Activated T-helper 2 cell treated with anti-CD3 and anti-CD28 coated beads, Interferon-gamma antibody, Interleukin-2, Interleukin-4, amounts not matched to agents 10 μg/mL and 5 μg/mL and 100 μg/mL, durations not matched to agents 14 hours and 24 hours and 36 hours (primary cell): ENCODE results near the gene VTA1. TPM values are rescaled to one million over a fixed set of nuclear protein-coding genes. Genes with fewer than 3 reads are reported as not detected.
"Not testable (repeated sequence)": the region's sequence is repeated elsewhere in the genome, so short reads cannot be mapped to it uniquely, and the experiment has no call there.

Experiments
- DNase-seq: peaks from one replicate; pipeline ENCODE4 v3.0.0; 2021; ENCODE audit warnings: low spot score
- H3K27ac Mint-ChIP-seq: one replicate; pipeline ENCODE4 v1.8.0; 2021; ENCODE audit warnings: mixed read lengths
- H3K27me3 Mint-ChIP-seq: one replicate; pipeline ENCODE4 v1.8.0; 2021; ENCODE audit warnings: low read depth, mixed read lengths
- H3K36me3 Mint-ChIP-seq: one replicate; pipeline ENCODE4 v1.8.0; 2021; ENCODE audit warnings: low read depth, mixed read lengths
- H3K4me1 Mint-ChIP-seq: one replicate; pipeline ENCODE4 v1.8.0; 2021; ENCODE audit warnings: low read depth, mixed read lengths
- H3K4me3 Mint-ChIP-seq: one replicate; pipeline ENCODE4 v1.8.0; 2021; ENCODE audit warnings: low read depth, mild to moderate bottlenecking, moderate library complexity, mixed read lengths
- H3K9me3 Mint-ChIP-seq: one replicate; pipeline ENCODE4 v1.8.0; 2021; ENCODE audit warnings: mixed read lengths
- intact Hi-C: fragments of 100-400 bp; cut with micrococcal nuclease; formaldehyde crosslinking; loops from one replicate; pipeline ENCODE4 v1.15.1; 2023
- total RNA-seq: library from RNA; stranded (reverse); gene quantifications from 2 replicates; pipeline ENCODE4 v1.2.3, GENCODE V29; 2022

The VTA1 gene
- total RNA-seq, 1 donor from 2014 or later, result 49.5 TPM

DNA sequence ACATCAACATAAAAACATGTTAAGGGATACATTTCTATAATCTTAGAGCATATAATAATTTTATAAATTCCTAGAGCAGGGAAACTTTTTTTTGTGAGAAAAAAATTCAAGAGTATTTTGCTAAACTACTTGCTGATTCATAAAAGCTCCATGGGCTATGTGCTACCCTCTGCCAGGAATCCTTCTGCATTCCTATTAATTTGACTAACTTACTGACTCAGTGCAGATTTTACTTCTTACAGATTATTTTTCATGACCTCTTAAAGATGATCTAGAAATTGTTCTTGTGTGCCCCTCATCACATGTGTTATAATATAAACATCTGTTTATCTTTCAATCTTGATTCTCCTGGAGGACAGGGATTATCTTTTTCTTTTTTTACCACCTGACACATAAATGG lies 5.7 kb downstream of the VTA1 start:
- no peak overlapping the region for H3K4me3 Mint-ChIP-seq
- H3K36me3 Mint-ChIP-seq, result peaks cover 29% of the 10 kb centered on the region
- intact Hi-C loops, result no loop called here
- peaks cover 32% of the 10 kb centered on the region for H3K4me1 Mint-ChIP-seq
- H3K9me3 Mint-ChIP-seq, result no peaks in the 10 kb centered on the region
- H3K27ac Mint-ChIP-seq, result no peak overlapping the region
- H3K27me3 Mint-ChIP-seq, result no peaks in the 10 kb centered on the region
- DNase-seq, result no peak

DNA sequence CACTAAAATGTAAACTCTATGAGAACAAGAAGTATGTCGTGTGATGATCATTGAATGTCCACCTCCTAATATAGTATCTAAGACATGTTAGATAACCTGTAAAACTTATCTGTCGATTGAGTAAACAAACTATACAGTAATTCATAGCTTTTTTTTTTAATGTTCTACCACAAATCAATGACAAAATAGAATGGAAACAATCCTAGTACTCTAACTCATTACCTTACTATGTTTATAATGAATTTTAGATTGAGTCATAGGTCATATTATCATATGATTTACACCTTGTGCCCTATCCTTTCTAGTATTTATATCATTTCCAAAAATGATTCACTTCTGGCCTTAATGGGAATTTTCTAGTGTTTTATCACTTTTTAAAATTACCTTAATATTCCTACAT lies 6.1 kb downstream of the VTA1 start:
- H3K27ac Mint-ChIP-seq, result no peak overlapping the region
- no peaks in the 10 kb centered on the region for H3K9me3 Mint-ChIP-seq
- intact Hi-C loops, result no loop called here
- H3K36me3 Mint-ChIP-seq, result peaks cover 29% of the 10 kb centered on the region
- H3K4me1 Mint-ChIP-seq, result peaks cover 31% of the 10 kb centered on the region
- no peak for DNase-seq
- no peaks in the 10 kb centered on the region for H3K27me3 Mint-ChIP-seq
- H3K4me3 Mint-ChIP-seq, result no peak overlapping the region

GRCh38 chr6:142154336-142154735 lies 7.3 kb downstream of the VTA1 start:
- Mint-ChIP-seq H3K27me3 (no peaks in the 10 kb centered on the region), H3K9me3 (no peaks in the 10 kb centered on the region), H3K27ac (no peak overlapping the region), H3K36me3 (peaks cover 24% of the 10 kb centered on the region), H3K4me3 (no peak overlapping the region), H3K4me1 (peaks cover 25% of the 10 kb centered on the region)
- intact Hi-C loops, result no loop called here
- DNase-seq, result no peak

DNA sequence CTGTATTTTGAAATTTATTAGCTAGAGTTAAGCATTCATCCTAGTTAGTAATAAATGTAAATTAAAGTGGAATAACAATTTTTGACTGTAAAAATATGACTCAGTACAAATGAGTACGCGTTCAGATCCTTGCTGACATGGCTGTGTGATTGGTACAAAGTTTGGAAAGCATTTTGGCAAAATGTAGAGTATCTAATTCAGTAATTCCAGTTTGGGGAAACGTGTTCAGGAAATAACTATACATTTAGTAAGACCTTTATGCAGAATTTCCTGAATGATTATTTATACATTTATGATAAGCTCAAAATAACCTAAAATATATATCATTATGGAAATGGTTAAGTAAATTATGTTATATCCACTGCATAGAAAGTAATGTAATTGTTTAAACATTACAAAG lies 8.0 kb downstream of the VTA1 start:
- no peak overlapping the region for H3K4me3 Mint-ChIP-seq
- no peak for DNase-seq
- H3K27ac Mint-ChIP-seq, result no peak overlapping the region
- peaks cover 19% of the 10 kb centered on the region for H3K36me3 Mint-ChIP-seq
- intact Hi-C loops, result no loop called here
- no peaks in the 10 kb centered on the region for H3K27me3 Mint-ChIP-seq
- no peaks in the 10 kb centered on the region for H3K9me3 Mint-ChIP-seq
- H3K4me1 Mint-ChIP-seq, result peaks cover 19% of the 10 kb centered on the region

DNA sequence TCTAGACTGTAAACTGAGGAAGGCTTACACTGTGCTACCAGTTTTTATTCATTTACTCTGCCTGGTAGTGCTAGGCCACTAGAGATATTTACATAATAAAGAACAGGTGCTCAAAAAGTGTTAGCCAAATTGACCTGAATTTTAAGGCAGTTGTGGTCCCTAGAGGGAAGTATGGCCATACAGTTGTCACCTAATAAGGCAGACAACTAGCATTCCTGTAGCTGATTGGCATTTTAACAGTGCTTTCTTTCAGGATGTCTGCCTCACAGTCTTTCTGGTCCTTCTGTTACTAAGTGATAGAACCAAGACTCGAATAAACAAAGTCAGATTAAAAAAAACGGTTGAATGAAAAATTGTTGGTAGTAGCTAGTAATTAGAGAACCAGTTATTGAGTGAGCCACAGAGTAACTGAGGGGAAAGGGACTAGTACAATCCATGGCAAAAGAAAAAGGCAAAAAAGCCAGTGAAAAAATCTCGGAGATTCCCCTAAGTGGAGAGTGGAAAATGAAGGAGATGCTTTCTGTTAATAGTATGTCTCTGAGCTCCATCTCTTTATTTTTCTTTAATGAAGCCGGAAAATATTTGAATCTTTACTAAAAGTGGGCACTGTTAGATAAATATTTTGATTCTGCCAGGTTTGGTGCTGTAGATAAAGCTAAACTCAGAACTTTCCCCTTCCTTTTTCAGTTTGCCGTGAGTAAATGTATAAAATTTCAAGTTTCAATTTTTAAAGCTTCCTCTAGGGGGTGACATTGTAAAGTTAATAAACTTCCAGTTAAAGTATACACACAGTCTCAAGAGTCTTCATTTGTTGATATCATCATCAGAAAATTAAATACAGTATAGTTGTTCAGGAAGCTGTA lies 9.1 kb downstream of the VTA1 start:
- Mint-ChIP-seq H3K4me3 (no peak overlapping the region), H3K4me1 (peaks cover 15% of the 10 kb centered on the region), H3K27me3 (no peaks in the 10 kb centered on the region), H3K36me3 (peaks cover 8% of the 10 kb centered on the region), H3K9me3 (no peaks in the 10 kb centered on the region), H3K27ac (no peak overlapping the region)
- no peak for DNase-seq
- intact Hi-C loops, result loop anchor here (1.0 kb wide), 2 partner anchors 9 to 51 kb away; partner anchors contain the start of genes NMBR and VTA1

GRCh38 chr6:142156758-142157068 lies 9.7 kb downstream of the VTA1 start:
- not testable (repeated sequence) for H3K36me3 Mint-ChIP-seq, H3K9me3 Mint-ChIP-seq, H3K27ac Mint-ChIP-seq, DNase-seq, H3K4me3 Mint-ChIP-seq, H3K27me3 Mint-ChIP-seq
- intact Hi-C loops, result loop anchor here (1.0 kb wide), 2 partner anchors 9 to 51 kb away; partner anchors contain the start of genes NMBR and VTA1
- peaks cover 15% of the 10 kb centered on the region for H3K4me1 Mint-ChIP-seq

DNA sequence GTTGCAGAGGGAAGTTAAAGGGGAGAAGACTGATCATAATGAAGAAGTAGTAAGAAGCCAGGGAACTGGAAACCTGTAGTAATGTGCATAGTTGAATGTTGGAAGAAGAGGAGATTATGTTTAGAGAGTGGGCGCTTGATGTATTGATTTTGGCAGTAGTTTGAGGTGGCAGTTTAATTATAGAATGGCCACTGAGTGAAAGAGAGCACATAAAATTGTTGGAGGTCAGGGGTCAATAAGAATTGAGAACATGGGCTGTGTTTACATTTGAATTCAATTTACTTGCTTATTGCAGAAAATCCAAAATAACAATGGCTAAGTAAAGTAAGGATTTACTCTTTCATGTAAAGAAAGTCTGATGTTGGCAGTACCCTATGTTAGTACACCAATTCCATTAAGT lies 15.7 kb downstream of the VTA1 start:
- Mint-ChIP-seq H3K9me3 (no peaks in the 10 kb centered on the region), H3K4me3 (no peak overlapping the region), H3K27me3 (no peaks in the 10 kb centered on the region), H3K36me3 (peaks cover 9% of the 10 kb centered on the region), H3K27ac (no peak overlapping the region), H3K4me1 (peaks cover 6% of the 10 kb centered on the region)
- intact Hi-C loops, result loop anchor here (5.0 kb wide), 1 partner anchor 1985 kb away; no protein-coding TSS in a partner anchor
- no peak for DNase-seq

- Mint-ChIP-seq H3K9me3 (no peaks in the 10 kb centered on the region), H3K27ac (no peak overlapping the region), H3K36me3 (peaks cover 15% of the 10 kb centered on the region), H3K27me3 (no peaks in the 10 kb centered on the region), H3K4me1 (peaks cover 4% of the 10 kb centered on the region), H3K4me3 (no peak overlapping the region)
- intact Hi-C loops, result no loop called here
- no peak for DNase-seq
Observed at GRCh38 chr6:142165227-142165626, 18.2 kb downstream of the VTA1 start.

DNA sequence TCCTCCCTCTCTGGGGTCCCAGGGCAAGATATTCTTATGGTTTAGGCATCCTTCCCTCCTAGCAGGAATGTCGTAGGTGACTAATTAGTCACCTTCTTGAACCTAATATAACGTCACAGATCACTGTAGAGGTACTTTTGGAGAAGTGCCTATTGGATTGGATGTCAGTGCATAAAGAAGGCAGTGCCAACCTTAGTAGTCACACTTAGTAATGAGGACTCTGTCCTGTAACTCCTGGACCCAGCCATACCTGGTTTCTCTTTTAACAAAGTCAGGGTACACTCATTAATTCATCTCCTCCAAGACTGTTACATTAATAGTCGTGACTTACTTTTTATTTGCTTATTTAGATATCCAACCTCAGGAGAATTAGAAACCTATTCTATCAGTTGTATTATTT lies 20.0 kb downstream of the VTA1 start:
- Mint-ChIP-seq H3K27me3 (no peaks in the 10 kb centered on the region), H3K27ac (no peak overlapping the region), H3K36me3 (peaks cover 22% of the 10 kb centered on the region), H3K4me1 (peaks cover 4% of the 10 kb centered on the region), H3K9me3 (no peaks in the 10 kb centered on the region), H3K4me3 (no peak overlapping the region)
- DNase-seq, result no peak
- intact Hi-C loops, result no loop called here

DNA sequence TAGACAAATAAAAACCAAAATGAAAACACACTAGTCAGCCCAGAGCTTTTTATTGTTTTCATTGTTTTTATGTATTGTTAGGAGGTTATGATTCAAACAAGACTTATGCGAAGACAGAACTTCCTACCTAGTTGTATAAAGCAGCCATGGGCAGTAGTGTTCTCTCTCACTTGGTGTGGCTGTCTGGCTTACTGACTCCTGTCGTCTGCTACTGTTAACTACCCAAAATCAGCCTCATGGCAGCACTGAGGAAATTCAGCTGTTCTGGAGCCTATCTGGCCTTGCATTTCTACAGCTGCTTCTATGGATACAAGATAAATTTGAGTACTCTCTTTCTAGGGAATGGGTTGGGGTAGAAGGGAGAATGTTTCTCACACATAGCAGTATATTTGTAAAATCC lies 20.4 kb downstream of the VTA1 start:
- H3K36me3 Mint-ChIP-seq, result peaks cover 27% of the 10 kb centered on the region
- H3K4me3 Mint-ChIP-seq, result no peak overlapping the region
- peaks cover 4% of the 10 kb centered on the region for H3K4me1 Mint-ChIP-seq
- intact Hi-C loops, result no loop called here
- H3K27me3 Mint-ChIP-seq, result no peaks in the 10 kb centered on the region
- no peak overlapping the region for H3K27ac Mint-ChIP-seq
- no peak for DNase-seq
- no peaks in the 10 kb centered on the region for H3K9me3 Mint-ChIP-seq

DNA sequence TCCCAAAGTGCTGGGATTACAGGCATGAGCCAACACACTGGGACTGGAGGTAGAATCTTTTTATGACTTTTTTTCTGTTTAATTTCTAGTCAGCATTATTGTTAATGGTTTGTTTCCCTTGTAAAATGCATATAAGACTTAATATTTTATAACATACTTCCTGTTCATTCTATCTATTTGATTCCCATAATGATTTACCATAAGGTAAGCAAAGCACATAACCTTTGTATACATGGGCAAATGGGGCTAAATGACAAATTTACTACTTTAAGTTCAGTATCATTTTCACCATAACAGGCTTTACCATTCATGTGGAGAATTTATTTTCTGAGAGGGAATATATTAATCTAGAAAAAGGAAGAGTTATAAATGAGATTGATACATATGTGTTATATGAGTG lies 24.3 kb downstream of the VTA1 start:
- Mint-ChIP-seq H3K27ac (no peak overlapping the region), H3K9me3 (no peaks in the 10 kb centered on the region), H3K27me3 (no peaks in the 10 kb centered on the region), H3K36me3 (peaks cover 61% of the 10 kb centered on the region), H3K4me3 (no peak overlapping the region), H3K4me1 (no peaks in the 10 kb centered on the region)
- DNase-seq, result no peak
- intact Hi-C loops, result no loop called here

- Mint-ChIP-seq H3K4me1 (no peaks in the 10 kb centered on the region), H3K27ac (no peak overlapping the region), H3K36me3 (peaks cover 64% of the 10 kb centered on the region), H3K27me3 (no peaks in the 10 kb centered on the region), H3K9me3 (peaks cover 11% of the 10 kb centered on the region), H3K4me3 (no peak overlapping the region)
- DNase-seq, result no peak
- intact Hi-C loops, result no loop called here
Observed at GRCh38 chr6:142172758-142173157, 25.7 kb downstream of the VTA1 start.

DNA sequence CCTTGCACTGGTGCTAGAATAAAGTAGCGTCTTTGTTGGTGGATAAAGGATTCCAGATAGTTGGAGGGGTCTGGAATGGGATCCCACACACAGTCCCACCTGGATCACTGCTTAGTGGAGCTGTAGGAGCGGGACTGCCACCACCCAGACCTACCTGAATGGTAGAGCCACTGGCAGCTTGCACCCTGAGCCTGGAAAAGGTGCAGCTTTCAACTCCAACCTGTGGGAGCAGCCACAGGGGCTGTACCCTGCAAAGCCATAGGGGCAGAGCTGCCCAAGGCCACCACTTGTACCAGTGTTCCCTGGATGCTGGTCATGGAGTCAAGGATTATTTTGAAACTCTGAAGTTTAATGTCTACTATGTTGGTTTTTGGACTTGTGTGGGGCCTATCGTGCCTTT lies 26.9 kb downstream of the VTA1 start:
- Mint-ChIP-seq H3K9me3 (peaks cover 16% of the 10 kb centered on the region), H3K27me3 (no peaks in the 10 kb centered on the region), H3K4me1 (no peaks in the 10 kb centered on the region), H3K4me3 (no peak overlapping the region), H3K27ac (no peak overlapping the region), H3K36me3 (peaks cover 66% of the 10 kb centered on the region)
- intact Hi-C loops, result no loop called here
- DNase-seq, result no peak
